K562 (cell line): ENCODE data around the gene NR5A1. TPM values are rescaled to one million over a fixed set of nuclear protein-coding genes. Genes with fewer than 3 reads are reported as not detected.
A peak's percentile ranks its signal among the peaks of the same experiment; 100 is the strongest.

Experiments
- ATAC-seq: fragments of 200-7000 bp; cut with Tn5 transposase; 3 replicates; pipeline ENCODE4 v1.9.1; 2020; ENCODE audit warnings: moderate library complexity
- BruUV-seq: library from RNA; stranded (reverse); fragments of 400-500 nt; replicated peaks from 2 replicates; lab custom pipeline; 2021; lab: Mats Ljungman, UMichigan
- CTCF ChIA-PET: fragments of 300-600 bp; formaldehyde crosslinking; extraction: SDS; loops from one replicate; lab custom pipeline; 2021; ENCODE audit warnings: low intra/inter-chr PET ratio; lab: Yijun Ruan, JAX
- POLR2A ChIA-PET: fragments of 300-600, 350-650 bp; sonication (Branson Sonifier 250); formaldehyde crosslinking; extraction: SDS; loops from one replicate; lab custom pipeline; 2021; ENCODE audit warnings: antibody characterized with exemption, inconsistent platforms; lab: Yijun Ruan, JAX
- DNase-seq, 4 experiments: peaks; one replicate each; pipeline versions ENCODE4 v3.0.0 to v3.0.0-alpha.2; 2011 to 2018; ENCODE audit warnings: low spot score in 3 of 4, mixed read lengths in 3 of 4; ENCODE audit errors: extremely low read depth in 1 of 4
- FAIRE-seq: peaks from 2 replicates; lab custom pipeline; 2011; peaks lifted over from hg19 to GRCh38; lab: Jason Lieb, UNC
- H2AFZ ChIP-seq: 2 replicates; pipeline ENCODE4 v1.6.0; 2011; ENCODE audit warnings: low read depth, low read length, control low read depth, inconsistent platforms
- H3K27ac ChIP-seq: fragments of 200-600 bp; 3 replicates; pipeline ENCODE4 v1.8.0; 2011; ENCODE audit warnings: low read depth, mild to moderate bottlenecking, control low read depth, inconsistent platforms, low read length, moderate library complexity, mixed read lengths; ENCODE audit errors: extremely low read depth
- H3K27me3 ChIP-seq, 2 experiments: fragments of 300-600 bp in 1 of 2; 2 replicates in 1 of 2; 3 replicates in 1 of 2; pipeline versions ENCODE4 v1.6.0 to v1.8.0; 2011; ENCODE audit warnings: inconsistent platforms in 2 of 2, low read length in 2 of 2, mild to moderate bottlenecking in 1 of 2, mixed read lengths in 1 of 2, moderate library complexity in 1 of 2; ENCODE audit not compliant: control insufficient read depth in 2 of 2, insufficient read depth in 2 of 2
- H3K36me3 ChIP-seq: fragments of 300-600 bp; 3 replicates; pipeline ENCODE4 v1.8.0; 2011; ENCODE audit warnings: mild to moderate bottlenecking, low read length, inconsistent platforms; ENCODE audit not compliant: control insufficient read depth, insufficient read depth
- H3K4me1 ChIP-seq, 2 experiments: fragments of 200-600 bp in 1 of 2; replicated peaks in 1 of 2; 2 replicates in 1 of 2; 3 replicates in 1 of 2; pipeline versions ENCODE4 v1.5.1 to v1.8.0; 2011; ENCODE audit warnings: inconsistent platforms in 2 of 2, low read length in 2 of 2, mild to moderate bottlenecking in 1 of 2, mixed read lengths in 1 of 2, moderate library complexity in 1 of 2; ENCODE audit not compliant: control insufficient read depth in 2 of 2, insufficient read depth in 2 of 2
- H3K4me2 ChIP-seq: 2 replicates; pipeline ENCODE4 v1.6.1; 2011; ENCODE audit warnings: low read length, control low read depth, inconsistent platforms, mixed read lengths; ENCODE audit not compliant: insufficient read depth
- H3K4me3 ChIP-seq: fragments of 200-600 bp; sonication (generic), shearing (Covaris generic); 2 replicates; pipeline ENCODE4 v1.5.1; 2016; ENCODE audit warnings: control low read depth, inconsistent platforms
- H3K79me2 ChIP-seq: fragments of 200-600 bp; 3 replicates; pipeline ENCODE4 v1.8.0; 2011; ENCODE audit warnings: low read length, inconsistent platforms; ENCODE audit not compliant: control insufficient read depth, insufficient read depth
- H3K9ac ChIP-seq, 2 experiments: 2 replicates each; pipeline versions ENCODE4 v1.6.0 to v1.6.1; 2011; ENCODE audit warnings: low read depth in 2 of 2, low read length in 2 of 2, control low read depth in 1 of 2, inconsistent platforms in 1 of 2, mild to moderate bottlenecking in 1 of 2, mixed read lengths in 1 of 2; ENCODE audit not compliant: insufficient read depth in 1 of 2
- H3K9me1 ChIP-seq: one replicate; pipeline ENCODE4 v1.6.0; 2011; ENCODE audit warnings: inconsistent platforms, mild to moderate bottlenecking, low read length, moderate library complexity; ENCODE audit not compliant: control insufficient read depth, insufficient read depth
- H3K9me3 ChIP-seq: replicated peaks from 2 replicates; pipeline ENCODE4 v1.5.1; 2011; ENCODE audit warnings: low read depth, low read length, inconsistent platforms; ENCODE audit not compliant: control insufficient read depth, insufficient read depth
- H4K20me1 ChIP-seq: replicated peaks from 2 replicates; pipeline ENCODE4 v1.6.1; 2011; ENCODE audit warnings: low read length, inconsistent platforms, mixed read lengths; ENCODE audit not compliant: control insufficient read depth, insufficient read depth
- GATA2 ChIP-seq: sonication (generic); formaldehyde crosslinking; IDR thresholded peaks from 2 replicates; pipeline ENCODE4 v1.4.0; 2020; ENCODE audit warnings: mild to moderate bottlenecking, missing genetic modification reagents
- HMBOX1 ChIP-seq: sonication (generic); IDR thresholded peaks from 2 replicates; pipeline ENCODE4 v1.6.1; 2016
- MCM5 ChIP-seq: fragments of 450-650 bp; IDR thresholded peaks from 2 replicates; pipeline ENCODE4 v1.6.1; 2016; ENCODE audit warnings: low read depth
- OTX1 ChIP-seq: fragments of 450-650 bp; formaldehyde crosslinking; IDR thresholded peaks from 2 replicates; pipeline ENCODE4 v1.4.0; 2022; ENCODE audit warnings: mild to moderate bottlenecking
- PHF8 ChIP-seq: fragments of 200-600 bp; sonication (generic); IDR thresholded peaks from 2 replicates; pipeline ENCODE4 v1.6.1; 2012; ENCODE audit warnings: mixed run types, mild to moderate bottlenecking, inconsistent platforms, low read length, moderate library complexity, borderline replicate concordance
- PTBP1 ChIP-seq: fragments of 200-400 bp; formaldehyde crosslinking; IDR thresholded peaks from 2 replicates; pipeline ENCODE4 v1.6.1; 2017; ENCODE audit warnings: low read depth, low read length
- RAD21 ChIP-seq, 2 experiments: fragments of 250-450 bp in 1 of 2; fragments of 450-650 bp in 1 of 2; sonication (Bioruptor Pico) in 1 of 2; formaldehyde crosslinking in 1 of 2; IDR thresholded peaks in 1 of 2; conservative IDR thresholded peaks in 1 of 2; 2 replicates each; pipeline versions ENCODE4 v1.4.0 to v1.8.0; 2020 to 2022; ENCODE audit warnings: mild to moderate bottlenecking in 2 of 2, moderate library complexity in 1 of 2
- RBM34 ChIP-seq: fragments of 200-400 bp; formaldehyde crosslinking; IDR thresholded peaks from 2 replicates; pipeline ENCODE4 v1.6.1; 2018; ENCODE audit warnings: low read length, borderline replicate concordance; ENCODE audit not compliant: insufficient read depth
- RFX7 ChIP-seq: fragments of 250-450 bp; sonication (Bioruptor Pico); IDR thresholded peaks from 2 replicates; pipeline ENCODE4 v1.5.1; 2021; ENCODE audit warnings: mild to moderate bottlenecking
- SREBF2 ChIP-seq: sonication (generic); formaldehyde crosslinking; IDR thresholded peaks from 2 replicates; pipeline ENCODE4 v1.4.0; 2020; ENCODE audit warnings: mild to moderate bottlenecking, missing genetic modification reagents
- SRSF1 ChIP-seq: fragments of 200-400 bp; formaldehyde crosslinking; IDR thresholded peaks from 2 replicates; pipeline ENCODE4 v1.6.1; 2017; ENCODE audit warnings: mild to moderate bottlenecking, low read depth, low read length, moderate library complexity
- SRSF7 ChIP-seq: fragments of 200-400 bp; formaldehyde crosslinking; optimal IDR thresholded peaks from 2 replicates; pipeline ENCODE3; 2017; ENCODE audit warnings: mild to moderate bottlenecking, low read depth, low read length
- ZNF134 ChIP-seq: fragments of 250-450 bp; sonication (Bioruptor Pico); conservative IDR thresholded peaks from 2 replicates; pipeline ENCODE4 v1.4.0; 2020
- ZNF764 ChIP-seq: fragments of 250-450 bp; sonication (Bioruptor Pico); IDR thresholded peaks from 2 replicates; pipeline ENCODE4 v1.4.0; 2020; ENCODE audit warnings: low read depth, mild to moderate bottlenecking, moderate library complexity
- WGBS: fragments of 100-300 bp; shearing (Covaris generic); methylation state at CpG from one replicate; pipeline ENCODE4 v1.1.6; 2016; ENCODE audit warnings: low coverage, mixed read lengths; ENCODE audit not compliant: insufficient coverage; ENCODE audit errors: missing lambda C conversion rate; 5-methylcytosine and 5-hydroxymethylcytosine counted together
- in situ Hi-C: fragments of 300-500 bp; cut with MboI; formaldehyde crosslinking; loops from 4 replicates; pipeline ENCODE4 v1.15.0; 2018; ENCODE audit warnings: inconsistent platforms, mixed read lengths
- intact Hi-C: fragments of 100-400 bp; cut with micrococcal nuclease; formaldehyde crosslinking; loops from 2 replicates; pipeline ENCODE4 v1.14.2; 2022
- polyA plus RNA-seq, 8 experiments: library from polyadenylated mRNA; depleted of rRNA in 4 of 8; stranded (reverse) in 5 of 8; unstranded in 3 of 8; fragments of >200 nt; fragmentation: Nextera tagmentation in 2 of 8; fragmentation: Illumina TruSeq in 1 of 8; extraction: Ambion mirVana in 2 of 8; extraction: Trizol in 1 of 8; gene quantifications; 2 replicates each; pipeline versions ENCODE4 v1.2.1 to v1.2.3, GENCODE V29; 2011 to 2014; ENCODE audit warnings: inconsistent platforms in 1 of 8, missing spikeins in 1 of 8
- total RNA-seq, 7 experiments: library from RNA; depleted of rRNA in 6 of 7; stranded (reverse); fragments of >200 nt in 6 of 7; fragmentation: Illumina TruSeq in 2 of 7; extraction: Trizol in 2 of 7; gene quantifications; 2 replicates each; pipeline versions ENCODE4 v1.2.1 to v1.2.3, GENCODE V29; 2011 to 2021; ENCODE audit warnings: low replicate concordance in 1 of 7

Gene NR5A1
- total and polyA plus RNA-seq, 9 of the 15 experiments (the other 6 are each of a cell fraction or from before 2014, with no cell fraction given) = 0.11 to 0.32 (median 0.20) TPM; not detected in 6

- no peaks in the 10 kb centered on the region for H4K20me1 ChIP-seq
- WGBS = 0% methylated on average over 1 of the region's 1 CpG
- no TSS peak for BruUV-seq
- H3K9me1 ChIP-seq = no peaks in the 10 kb centered on the region
- POLR2A ChIA-PET = interaction anchor here (1.8 kb wide), 1 partner anchor 11 kb away, joined by 7 read pairs; no protein-coding TSS in a partner anchor
- in situ Hi-C loops = no loop called here
- no peaks in the 10 kb centered on the region; the same call in 1 of the 2 replicates for H3K9me3 ChIP-seq
- H3K4me2 ChIP-seq = no peak overlapping the region
- no peak overlapping the region for H2AFZ ChIP-seq
- no peak for DNase-seq
- no peak overlapping the region for H3K27ac ChIP-seq
- TF ChIP-seq OTX1 (CRISPR knock-in tag) (0 out of 2 replicates have a peak, but pooled peaks have one; percentile 18), SREBF2 (CRISPR knock-in tag) (no peak)
- TF ChIP-seq, all 486 proteins: peak for 1
- Histone ChIP-seq H3K9ac (no peak overlapping the region), H3K4me1 (peaks cover 0 to 7% of the 10 kb centered on the region in 2 experiments; a peak in 2 of 5 replicates), H3K79me2 (no peaks in the 10 kb centered on the region), H3K4me3 (no peak overlapping the region), H3K27me3 (peaks cover 20 to 46% of the 10 kb centered on the region in 2 experiments; a peak in 4 of 5 replicates), H3K36me3 (no peaks in the 10 kb centered on the region)
- CTCF ChIA-PET = no interaction called here
- ATAC-seq (no peak), FAIRE-seq (peak; percentile 40)
- intact Hi-C loops = no loop called here
These were observed 44.5 kb downstream of the NR5A1 start for GRCh38 chr9:124462739-124463138.

GRCh38 chr9:124458441-124458840 lies 48.8 kb downstream of the NR5A1 start:
- H3K36me3 ChIP-seq = no peaks in the 10 kb centered on the region
- FAIRE-seq (no peak), ATAC-seq (no peak), DNase-seq (no peak)
- no peaks in the 10 kb centered on the region for H3K79me2 ChIP-seq
- no peaks in the 10 kb centered on the region for H3K9me3 ChIP-seq
- in situ Hi-C loops (no loop called here), intact Hi-C loops (no loop called here)
- H3K4me1 ChIP-seq = peaks cover 0 to 21% of the 10 kb centered on the region in 2 experiments; a peak in 2 of 5 replicates
- CTCF ChIA-PET = no interaction called here
- H3K27ac ChIP-seq = no peak overlapping the region
- TF ChIP-seq SRSF7 = no peak
- TF ChIP-seq HMBOX1 = no peak
- TF ChIP-seq SRSF1 = no peak
- TF ChIP-seq MCM5 = no peak
- no peak for TF ChIP-seq PTBP1
- no peak for TF ChIP-seq RFX7 (CRISPR knock-in tag)
- TF ChIP-seq ZNF764 = no peak
- TF ChIP-seq RAD21 (CRISPR knock-in tag; conservative IDR thresholded peaks at IDR 0.05 in 1 of 2, IDR thresholded peaks at IDR 0.05 in 1 of 2) = no peak
- TF ChIP-seq RBM34 = no peak
- no peak for TF ChIP-seq ZNF134 (CRISPR knock-in tag)
- no peak for TF ChIP-seq PHF8
- no peak for TF ChIP-seq GATA2
- peaks cover 3 to 27% of the 10 kb centered on the region in 2 experiments; a peak in 3 of 5 replicates for H3K27me3 ChIP-seq
- H3K4me3 ChIP-seq = no peak overlapping the region
- no TSS peak for BruUV-seq
- H3K9me1 ChIP-seq = no peaks in the 10 kb centered on the region
- POLR2A ChIA-PET = no interaction called here
- 33% methylated on average over 9 of the region's 9 CpGs for WGBS
- no peak overlapping the region for H2AFZ ChIP-seq
- peak overlapping the region in 1 of 2 experiments; percentile 56; a peak in 1 of 4 replicates for H3K9ac ChIP-seq
- no peak overlapping the region for H3K4me2 ChIP-seq
- peaks cover 19% of the 10 kb centered on the region; the same call in 1 of the 2 replicates for H4K20me1 ChIP-seq
